RCC 7860 (cell line): ENCODE measurements around the gene TFPI.
A peak's percentile ranks its signal among the peaks of the same experiment; 100 is the strongest.

Source experiments
- DNase-seq: peaks from one replicate; pipeline ENCODE4 v3.0.0-alpha.2; 2015; ENCODE audit warnings: low spot score
- FAIRE-seq: peaks from 2 replicates; lab custom pipeline; 2012; peaks lifted over from hg19 to GRCh38; lab: Jason Lieb, UNC

The TFPI gene

GRCh38 chr2:187506416-187506815 lies 47.8 kb downstream of the TFPI start:
- FAIRE-seq: no peak

GRCh38 chr2:187505065-187505672 lies 49.1 kb downstream of the TFPI start:
- FAIRE-seq: no peak
- no peak for DNase-seq

More at GRCh38 chr2:187506416-187506815, 47.8 kb downstream of the TFPI start:
- DNase-seq: no peak

- DNase-seq: no peak
- no peak for FAIRE-seq
These were observed 49.8 kb downstream of the TFPI start for GRCh38 chr2:187504312-187504921.

DNA sequence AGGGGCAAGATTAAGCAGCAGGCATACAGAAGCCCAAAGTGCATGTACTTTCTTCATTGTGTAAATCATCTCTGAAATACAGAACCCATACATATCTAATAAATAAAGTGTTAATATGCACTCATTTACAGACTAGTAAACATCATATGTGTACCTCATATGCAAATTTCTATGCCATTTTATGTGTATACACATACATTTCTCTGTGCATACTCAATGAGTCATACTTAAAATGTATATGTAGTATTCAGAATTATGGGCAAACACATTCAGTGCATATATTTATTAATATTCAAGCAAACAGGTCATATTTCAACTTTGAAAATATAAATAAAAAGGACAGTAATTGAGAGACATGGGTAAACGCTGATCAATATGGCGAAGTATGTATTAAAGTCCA lies 50.5 kb downstream of the TFPI start:
- FAIRE-seq (no peak), DNase-seq (no peak)

DNA sequence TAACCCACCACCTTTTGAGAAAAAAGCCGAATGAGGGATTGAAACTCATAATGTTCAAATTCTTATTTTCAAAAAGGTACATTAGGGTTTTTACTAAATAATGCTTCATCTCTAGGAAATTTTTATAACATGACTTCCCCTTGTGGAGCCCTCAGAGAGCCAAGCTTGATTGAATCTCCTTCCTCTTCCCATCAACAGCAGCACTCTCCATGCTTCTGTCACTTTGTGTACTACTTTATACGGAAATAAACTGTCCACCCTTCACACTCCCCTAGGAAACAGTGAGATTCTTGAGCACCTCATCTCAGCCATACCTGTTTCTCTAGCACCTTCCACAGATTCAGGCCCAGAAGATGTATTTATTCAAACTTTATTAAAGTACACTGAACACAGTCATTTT lies 51.8 kb downstream of the TFPI start:
- DNase-seq (no peak), FAIRE-seq (no peak)

DNA sequence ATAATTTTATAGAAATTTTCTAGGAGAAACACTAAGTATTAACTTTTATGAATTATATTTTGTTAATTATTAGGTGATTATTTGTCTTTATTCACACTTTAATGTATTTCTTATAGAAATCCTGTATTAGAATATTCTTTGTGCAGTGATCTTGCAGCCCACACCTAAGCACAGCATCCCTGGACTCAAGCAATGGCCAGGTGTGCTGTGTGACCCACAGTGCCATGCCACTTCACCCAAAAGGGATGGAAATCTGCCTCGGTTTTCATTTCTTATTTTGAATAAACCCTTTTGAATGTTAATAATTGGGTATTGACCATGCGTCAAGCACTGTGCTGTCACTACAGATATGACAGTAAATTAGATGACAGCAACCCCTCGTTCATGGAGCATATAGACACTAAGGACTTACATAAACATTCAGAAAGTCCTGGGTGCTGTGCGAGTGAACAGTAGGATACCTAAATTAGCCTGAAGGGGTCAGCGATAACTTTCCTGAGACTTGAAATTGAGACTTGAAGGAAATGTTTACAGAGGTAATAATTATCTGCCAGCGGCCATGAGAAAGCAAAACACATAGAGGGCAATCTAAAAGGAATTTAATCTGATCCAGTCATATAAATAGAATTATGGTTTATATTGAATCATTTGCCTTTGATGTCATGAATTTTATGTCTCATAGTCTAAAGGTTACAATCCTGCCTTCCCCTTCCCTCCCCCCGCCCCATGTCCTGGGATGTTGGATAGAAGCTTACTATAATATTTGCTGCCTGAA lies 53.5 kb downstream of the TFPI start:
- FAIRE-seq (no peak), DNase-seq (peak; percentile 17)

DNA sequence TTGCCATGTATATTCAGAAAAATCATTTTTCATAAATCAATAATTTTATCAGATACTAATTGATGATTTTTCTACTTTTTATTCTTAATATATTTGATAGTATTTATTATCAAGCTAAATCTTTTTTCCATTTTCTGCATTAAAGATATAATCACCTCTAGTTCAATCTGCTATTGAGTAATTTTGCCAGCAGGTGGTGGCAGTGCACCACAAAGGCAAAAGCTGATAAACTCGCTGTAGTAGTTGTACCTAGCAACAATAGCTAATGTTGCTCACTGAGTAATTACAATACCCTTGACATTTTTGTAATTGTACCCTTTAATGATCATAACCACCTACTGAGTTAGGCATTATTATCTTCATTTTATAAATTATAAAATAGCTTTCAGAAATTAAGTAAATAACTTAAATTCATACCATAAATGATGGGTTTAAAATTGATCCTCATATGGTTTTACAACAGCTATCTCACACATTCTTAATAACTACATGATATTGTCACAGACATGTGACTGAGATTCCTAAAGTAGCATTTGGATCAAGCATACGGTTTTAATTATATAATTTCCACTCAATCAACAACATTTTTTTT lies 54.2 kb downstream of the TFPI start:
- FAIRE-seq: peak; percentile 89
- peak; percentile 48 for DNase-seq

DNA sequence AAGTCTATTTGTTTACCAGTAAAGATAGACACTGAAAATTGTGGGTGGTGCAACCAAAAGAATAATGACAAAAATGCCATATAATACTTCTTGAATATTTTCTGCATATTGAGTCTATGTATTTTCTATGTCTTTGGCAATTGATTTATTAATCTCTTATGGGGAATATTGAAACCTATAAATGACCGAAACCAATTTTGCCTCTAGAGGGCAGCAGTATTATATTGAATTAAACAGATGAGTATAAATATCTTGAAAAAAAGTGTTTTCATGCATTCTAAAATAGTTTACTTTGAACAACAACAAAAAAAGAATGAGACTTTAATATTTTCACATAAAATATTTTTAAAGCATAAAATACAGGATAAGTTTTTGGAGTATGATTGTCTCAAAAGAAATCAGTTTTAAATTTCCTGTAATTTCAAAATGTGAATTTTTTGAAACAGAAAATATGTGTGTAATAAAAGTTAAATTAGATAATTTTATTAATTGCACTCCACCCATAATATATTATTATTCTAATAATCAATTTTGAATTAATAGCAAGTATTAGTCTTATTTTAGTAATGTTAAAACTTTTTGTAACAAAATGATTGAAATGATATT lies 56.3 kb downstream of the TFPI start:
- peak; percentile 80 for FAIRE-seq
- no peak for DNase-seq

- FAIRE-seq (no peak), DNase-seq (no peak)
These were observed 57.1 kb downstream of the TFPI start for GRCh38 chr2:187497140-187497539.

DNA sequence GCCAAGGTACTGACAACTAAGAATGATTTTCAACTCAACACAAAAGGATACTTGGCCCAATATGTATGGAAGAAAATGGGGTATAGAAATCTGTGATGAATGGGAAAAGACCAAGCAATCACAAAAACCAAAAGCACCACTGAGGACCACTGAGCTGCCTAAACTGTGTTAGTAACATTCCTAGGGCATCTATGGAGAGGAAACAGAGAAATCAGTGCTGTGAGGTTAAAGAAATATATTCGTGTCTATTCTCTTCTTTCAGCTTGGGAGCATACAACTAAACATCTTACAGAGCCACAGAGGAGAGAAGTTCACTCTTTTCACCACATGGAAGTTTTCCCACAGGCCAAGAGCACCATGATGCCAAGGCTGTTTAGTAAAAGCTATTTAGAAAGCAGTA lies 58.9 kb downstream of the TFPI start:
- FAIRE-seq: no peak
- DNase-seq: no peak

DNA sequence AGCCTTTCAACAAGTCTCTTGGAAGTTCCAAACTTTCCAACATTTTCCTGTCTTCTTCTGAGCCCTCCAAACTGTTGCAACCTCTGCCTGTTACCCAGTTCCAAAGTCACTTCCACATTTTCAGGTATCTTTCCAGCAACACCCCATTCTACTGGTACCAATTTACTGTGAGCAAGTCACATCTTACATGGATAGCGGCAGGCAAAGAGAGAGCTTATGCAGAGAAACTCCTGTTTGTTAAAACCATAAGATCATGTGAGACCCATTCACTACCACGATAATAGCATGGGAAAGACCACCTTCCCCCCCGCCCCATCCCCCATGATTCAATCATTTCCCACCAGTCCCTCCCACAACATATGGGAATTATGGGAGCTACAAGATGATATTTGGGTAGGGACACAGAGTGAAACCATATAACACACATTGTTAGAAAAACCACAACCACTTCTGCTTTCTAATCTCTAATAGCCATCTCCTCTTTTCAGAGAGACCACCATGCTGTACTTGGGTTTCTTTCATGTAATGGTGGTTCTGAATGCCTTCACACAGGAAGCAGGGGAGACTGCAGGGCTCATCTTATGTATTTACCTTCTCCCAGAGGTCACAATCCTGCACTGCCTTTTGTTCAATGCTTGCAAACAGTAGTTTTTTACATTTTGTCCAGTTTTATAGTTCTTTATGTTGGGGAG lies 60.2 kb downstream of the TFPI start:
- no peak for FAIRE-seq
- no peak for DNase-seq

DNA sequence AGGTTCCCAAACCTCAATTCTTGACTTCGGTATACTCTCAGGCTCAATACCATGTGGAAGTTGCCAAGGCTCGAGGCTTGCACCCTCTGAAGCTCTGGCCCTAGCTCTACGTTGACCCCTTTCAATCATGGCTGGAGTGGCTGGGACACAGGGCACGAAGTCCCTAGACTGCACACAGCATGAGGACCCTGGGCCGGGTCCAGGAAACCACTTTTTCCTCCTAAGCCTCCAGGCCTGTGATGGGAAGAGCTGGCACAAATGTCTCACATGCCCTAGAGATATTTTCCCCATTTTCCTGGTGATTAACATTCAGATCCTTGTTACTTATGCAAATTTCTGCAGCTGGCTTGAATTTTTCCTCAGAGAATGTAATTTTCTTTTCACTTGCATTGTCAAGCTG lies 61.1 kb downstream of the TFPI start:
- DNase-seq (no peak), FAIRE-seq (no peak)

DNA sequence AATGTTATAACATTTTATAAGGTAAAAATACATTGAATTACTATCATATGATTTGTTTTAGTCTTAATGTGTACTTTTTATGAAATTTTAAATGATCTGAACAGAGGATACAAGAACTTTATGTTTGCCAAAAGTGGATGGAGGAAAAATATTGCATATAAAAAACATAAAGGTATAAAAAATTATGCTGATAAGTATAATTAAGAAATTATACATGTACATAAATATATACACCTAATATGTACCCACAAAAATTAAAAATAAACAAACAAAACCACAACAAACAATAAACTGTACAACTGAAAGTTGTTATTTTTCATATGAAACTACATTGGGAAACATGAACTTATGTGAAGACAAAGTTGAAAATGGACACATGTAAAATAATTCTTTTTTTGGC lies 68.0 kb downstream of the TFPI start:
- no peak for FAIRE-seq
- no peak for DNase-seq

DNA sequence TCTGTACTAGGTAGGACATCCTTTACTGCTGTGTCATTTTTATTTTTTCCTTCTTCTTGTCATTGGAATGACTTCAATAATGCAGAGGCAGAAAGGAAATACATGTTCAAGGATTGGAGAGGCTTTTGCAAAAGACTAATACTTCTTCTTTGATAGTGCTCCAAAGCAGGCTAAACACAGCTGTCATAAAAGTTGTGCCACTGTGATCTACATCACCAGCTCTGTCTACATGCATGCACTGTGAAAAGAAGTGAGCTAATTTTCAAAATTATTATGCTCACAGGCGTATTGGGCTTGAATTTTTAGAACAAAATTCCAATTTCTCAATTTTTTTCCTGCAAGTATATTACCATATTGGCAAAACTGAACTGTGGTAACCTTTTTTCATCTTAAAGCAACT lies 68.7 kb downstream of the TFPI start:
- FAIRE-seq: no peak

DNA sequence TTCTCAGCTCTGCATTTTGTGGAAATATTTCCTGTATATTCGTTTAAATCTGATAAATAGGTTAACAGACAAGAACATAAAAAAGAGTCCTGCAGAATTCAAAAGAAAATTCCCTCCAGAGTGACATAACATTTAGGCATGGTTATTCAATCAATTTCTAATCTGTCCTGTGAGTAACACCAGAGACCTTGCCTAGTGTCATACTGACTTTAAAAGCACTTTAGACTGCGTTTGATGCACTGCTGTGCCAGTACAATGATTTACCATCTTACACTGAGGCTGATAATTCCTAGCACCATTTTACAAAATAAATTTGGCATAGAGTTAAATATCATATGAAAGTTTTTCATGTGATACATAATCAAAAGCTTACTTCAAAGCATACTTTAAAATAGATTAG lies 70.7 kb downstream of the TFPI start:
- DNase-seq (no peak), FAIRE-seq (no peak)

More for the DNA sequence above, 68.7 kb downstream of the TFPI start:
- DNase-seq: no peak

DNA sequence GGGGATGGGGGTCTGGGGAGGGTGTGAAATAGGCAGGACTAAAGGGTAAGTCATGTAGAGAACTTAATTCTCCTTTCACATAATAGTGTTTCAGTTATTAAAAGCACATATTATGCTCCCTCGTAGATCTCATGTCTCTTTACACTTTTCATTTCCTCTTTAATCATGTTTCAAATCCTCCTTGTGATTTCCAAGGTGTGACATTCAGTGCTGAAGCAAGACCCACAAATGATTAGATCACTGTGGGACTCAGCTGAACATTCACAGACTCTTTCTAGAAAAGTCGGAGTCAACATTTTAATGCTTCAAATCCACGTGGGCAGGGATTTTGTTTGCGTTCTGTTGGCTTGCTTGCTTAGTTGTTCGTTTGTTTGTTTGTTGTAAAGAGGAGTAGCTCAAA lies 71.4 kb downstream of the TFPI start:
- DNase-seq: no peak
- FAIRE-seq: no peak

DNA sequence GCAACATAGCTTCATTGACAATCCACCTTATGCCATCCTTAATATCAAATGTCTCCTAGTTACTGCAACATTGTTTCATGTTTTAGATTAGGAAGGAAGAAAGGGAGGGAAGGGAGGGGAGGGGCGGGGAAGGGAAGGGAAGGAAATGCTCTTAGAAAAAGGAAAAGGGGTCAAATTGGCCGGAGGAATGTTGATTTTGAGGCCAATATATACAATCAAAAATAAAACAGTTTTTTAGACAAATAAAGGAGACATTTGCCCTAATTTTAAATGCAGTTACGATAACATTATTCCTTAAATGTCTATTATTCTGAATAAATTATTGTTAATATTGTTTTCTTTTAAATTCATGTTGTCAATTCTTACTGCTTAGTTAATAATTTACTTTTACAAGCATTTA lies 72.7 kb downstream of the TFPI start:
- FAIRE-seq (no peak), DNase-seq (no peak)

DNA sequence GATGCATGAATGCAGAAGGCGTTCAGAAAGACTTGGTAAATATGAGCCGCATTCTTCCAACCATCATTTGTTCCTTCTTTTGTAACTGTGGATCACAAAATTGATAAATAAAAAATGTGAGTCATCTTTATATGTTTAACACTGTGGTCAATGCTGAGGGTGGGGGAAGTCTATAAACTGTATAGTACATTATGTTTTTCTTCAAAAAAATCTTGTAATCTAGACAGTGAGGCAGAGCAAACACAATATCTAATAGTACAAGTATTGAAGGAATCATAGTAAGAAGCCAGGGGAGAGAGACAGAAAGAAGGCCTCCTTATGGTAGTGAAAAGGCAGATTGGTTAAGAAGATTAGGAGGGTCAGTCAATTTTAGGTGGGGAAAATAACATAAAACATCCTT lies 75.5 kb downstream of the TFPI start:
- DNase-seq (no peak), FAIRE-seq (no peak)

GRCh38 chr2:187477051-187477450 lies 77.2 kb downstream of the TFPI start:
- FAIRE-seq (no peak), DNase-seq (no peak)

DNA sequence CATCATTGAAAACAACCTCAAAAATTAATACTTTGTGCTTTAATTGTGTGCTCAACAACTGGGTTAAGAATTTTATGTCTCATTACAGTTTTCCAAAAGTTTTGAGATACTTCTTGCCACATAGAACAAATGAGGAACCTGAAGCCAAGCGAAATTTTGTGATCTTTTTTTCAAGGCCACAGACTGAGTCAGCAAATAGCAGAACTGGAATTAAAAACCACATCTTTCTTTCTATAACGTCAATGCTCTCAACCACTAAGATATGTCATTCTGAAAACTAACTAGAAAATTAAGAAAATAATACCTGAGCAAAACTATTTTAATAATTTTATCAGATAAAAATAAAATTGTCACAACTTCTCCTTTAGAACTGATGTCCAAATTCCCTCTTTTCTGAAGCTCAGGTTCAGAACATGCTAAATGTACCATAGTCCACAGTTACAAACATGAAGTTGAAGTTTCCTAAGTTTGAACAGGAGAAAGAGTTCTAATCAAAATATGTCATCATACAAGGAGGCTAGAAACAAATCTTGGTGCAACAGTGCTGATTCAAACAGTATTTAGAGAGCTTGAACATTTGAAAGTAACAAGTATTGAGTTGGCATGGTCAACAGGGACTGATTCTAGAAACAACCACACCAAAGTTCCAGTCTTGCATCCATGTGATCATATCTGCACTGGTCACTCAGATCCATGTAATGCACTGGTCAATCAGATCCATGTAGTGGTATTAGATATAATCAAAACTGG lies 78.6 kb downstream of the TFPI start:
- DNase-seq: no peak
- no peak for FAIRE-seq
